A549 (cell line): Measurements from ENCODE around the gene ODAD2. TPM values are rescaled to one million over a fixed set of nuclear protein-coding genes. Genes with fewer than 3 reads are reported as not detected.

Experiments used
- ATAC-seq, 2 experiments: fragments of 200-7000 bp in 1 of 2; fragments of >200 bp in 1 of 2; cut with Nextera tagmentation in 1 of 2; cut with Tn5 transposase in 1 of 2; 3 replicates each; pipeline versions ENCODE4 v1.8.0 to v1.9.1; 2018 to 2020; ENCODE audit warnings: mild to moderate bottlenecking in 1 of 2, moderate library complexity in 1 of 2
- CTCF ChIA-PET: fragments of 300-600 bp; sonication (Branson Sonifier 250); formaldehyde crosslinking; extraction: SDS; loops from one replicate; lab custom pipeline; 2021; ENCODE audit warnings: antibody characterized with exemption, inconsistent platforms; lab: Yijun Ruan, JAX
- POLR2A ChIA-PET: fragments of 350-600 bp; formaldehyde crosslinking; extraction: SDS; loops from one replicate; lab custom pipeline; 2021; ENCODE audit warnings: antibody characterized with exemption, inconsistent platforms; lab: Yijun Ruan, JAX
- DNase-seq, 2 experiments: peaks; one replicate each; pipeline versions ENCODE4 v3.0.0 to v3.0.0-alpha.2; 2011 to 2016; ENCODE audit warnings: low read depth in 1 of 2, low spot score in 1 of 2
- FAIRE-seq: peaks from 2 replicates; lab custom pipeline; 2011; peaks lifted over from hg19 to GRCh38; lab: Jason Lieb, UNC
- H3K27ac ChIP-seq, 2 experiments: fragments of >200 bp; sonication (Bioruptor Twin); formaldehyde crosslinking; 3 replicates each; pipeline ENCODE4 v1.5.1; 2016 to 2017
- H3K4me1 ChIP-seq: fragments of >200 bp; sonication (Bioruptor Twin); formaldehyde crosslinking; 3 replicates; pipeline ENCODE4 v1.6.1; 2016
- H3K4me2 ChIP-seq: fragments of >200 bp; sonication (Bioruptor Twin); formaldehyde crosslinking; 3 replicates; pipeline ENCODE4 v1.6.1; 2016
- H3K4me3 ChIP-seq: fragments of >200 bp; sonication (Bioruptor Twin); formaldehyde crosslinking; 3 replicates; pipeline ENCODE4 v1.5.1; 2016
- H3K9me3 ChIP-seq: fragments of >200 bp; sonication (Bioruptor Twin); formaldehyde crosslinking; 3 replicates; pipeline ENCODE4 v1.6.1; 2016
- BHLHE40 ChIP-seq: IDR thresholded peaks from 2 replicates; pipeline ENCODE4 v1.6.1; 2012; ENCODE audit warnings: low read depth, low read length, inconsistent platforms
- CHD2 ChIP-seq: fragments of 150-350 bp; IDR thresholded peaks from 2 replicates; pipeline ENCODE4 v1.6.1; 2014; ENCODE audit warnings: low read length; ENCODE audit not compliant: partially characterized antibody
- E2F6 ChIP-seq: IDR thresholded peaks from 2 replicates; pipeline ENCODE4 v1.6.1; 2012; ENCODE audit warnings: low read depth, borderline replicate concordance
- FOXS1 ChIP-seq: fragments of 250-450 bp; sonication (Bioruptor Pico); IDR thresholded peaks from 2 replicates; pipeline ENCODE4 v1.5.0; 2020; ENCODE audit warnings: mild to moderate bottlenecking, moderate library complexity
- GATA3 ChIP-seq: IDR thresholded peaks from 2 replicates; pipeline ENCODE4 v1.6.1; 2012; ENCODE audit warnings: borderline replicate concordance
- HDAC2 ChIP-seq: fragments of 200-600 bp; sonication (generic); IDR thresholded peaks from 2 replicates; pipeline ENCODE4 v1.6.1; 2016
- HES2 ChIP-seq: fragments of >200 bp; sonication (Bioruptor Twin); formaldehyde crosslinking; IDR thresholded peaks from 2 replicates; pipeline ENCODE4 v1.6.1; 2016
- HOXB5 ChIP-seq: fragments of 250-450 bp; sonication (Bioruptor Pico); IDR thresholded peaks from 2 replicates; pipeline ENCODE4 v1.5.0; 2020; ENCODE audit warnings: mild to moderate bottlenecking, moderate library complexity
- KDM1A ChIP-seq: fragments of 200-600 bp; sonication (generic); IDR thresholded peaks from 2 replicates; pipeline ENCODE4 v1.6.1; 2016; ENCODE audit warnings: low read depth, mild to moderate bottlenecking
- PBX3 ChIP-seq: IDR thresholded peaks from 2 replicates; pipeline ENCODE4 v1.6.1; 2012
- RCOR1 ChIP-seq: fragments of 150-350 bp; IDR thresholded peaks from 2 replicates; pipeline ENCODE4 v1.6.1; 2014; ENCODE audit warnings: antibody characterized with exemption, low read length, low read depth
- REST ChIP-seq: fragments of 200-600 bp; sonication (generic); IDR thresholded peaks from 2 replicates; pipeline ENCODE4 v1.6.1; 2016; ENCODE audit warnings: antibody characterized with exemption, mild to moderate bottlenecking, moderate library complexity
- RNF2 ChIP-seq: fragments of 200-600 bp; sonication (generic); IDR thresholded peaks from 2 replicates; pipeline ENCODE4 v1.6.1; 2016; ENCODE audit warnings: low read depth, mild to moderate bottlenecking, antibody characterized with exemption, moderate library complexity, borderline replicate concordance
- SREBF2 ChIP-seq: fragments of 450-650 bp; IDR thresholded peaks from 2 replicates; pipeline ENCODE4 v1.6.1; 2014; ENCODE audit warnings: mild to moderate bottlenecking, moderate library complexity
- TP53 ChIP-seq: fragments of 250-450 bp; sonication (Bioruptor Pico); IDR thresholded peaks from 2 replicates; pipeline ENCODE4 v1.5.0; 2021; ENCODE audit warnings: mild to moderate bottlenecking, moderate library complexity
- ZC3H11A ChIP-seq: fragments of 450-650 bp; IDR thresholded peaks from 2 replicates; pipeline ENCODE4 v1.6.1; 2014; ENCODE audit warnings: antibody characterized with exemption, mild to moderate bottlenecking
- WGBS: methylation state at CpG from one replicate; pipeline ENCODE4 v1.1.6; 2017; ENCODE audit errors: missing lambda C conversion rate; 5-methylcytosine and 5-hydroxymethylcytosine counted together
- polyA plus RNA-seq, 4 experiments: library from polyadenylated mRNA; depleted of rRNA in 3 of 4; stranded (reverse); fragments of >200 nt; fragmentation: RNase III in 1 of 4; extraction: RNeasy Plus Mini Kit Qiagen cat#74134 plus additional on column Dnase treatment in 1 of 4; gene quantifications; 2 replicates in 3 of 4; 3 replicates in 1 of 4; pipeline ENCODE4 v1.2.3, GENCODE V29; 2011 to 2017
- TF ChIP-seq, protein P1 (sequence below): fragments of >200 bp; sonication (Bioruptor Twin); formaldehyde crosslinking; IDR thresholded peaks from 3 replicates; pipeline ENCODE4 v1.5.1; 2016
- TF ChIP-seq, protein P2 (sequence below): fragments of >200 bp; sonication (Bioruptor Twin); formaldehyde crosslinking; IDR thresholded peaks from 3 replicates; pipeline ENCODE4 v1.6.1; 2016

ODAD2 gene
- polyA plus RNA-seq, 2 of the 4 experiments (the other 2 are of a cell fraction), result not detected

GRCh38 chr10:27948186-27948585 lies 50.7 kb downstream of the ODAD2 start (continued):
- TF ChIP-seq, protein P1, sequence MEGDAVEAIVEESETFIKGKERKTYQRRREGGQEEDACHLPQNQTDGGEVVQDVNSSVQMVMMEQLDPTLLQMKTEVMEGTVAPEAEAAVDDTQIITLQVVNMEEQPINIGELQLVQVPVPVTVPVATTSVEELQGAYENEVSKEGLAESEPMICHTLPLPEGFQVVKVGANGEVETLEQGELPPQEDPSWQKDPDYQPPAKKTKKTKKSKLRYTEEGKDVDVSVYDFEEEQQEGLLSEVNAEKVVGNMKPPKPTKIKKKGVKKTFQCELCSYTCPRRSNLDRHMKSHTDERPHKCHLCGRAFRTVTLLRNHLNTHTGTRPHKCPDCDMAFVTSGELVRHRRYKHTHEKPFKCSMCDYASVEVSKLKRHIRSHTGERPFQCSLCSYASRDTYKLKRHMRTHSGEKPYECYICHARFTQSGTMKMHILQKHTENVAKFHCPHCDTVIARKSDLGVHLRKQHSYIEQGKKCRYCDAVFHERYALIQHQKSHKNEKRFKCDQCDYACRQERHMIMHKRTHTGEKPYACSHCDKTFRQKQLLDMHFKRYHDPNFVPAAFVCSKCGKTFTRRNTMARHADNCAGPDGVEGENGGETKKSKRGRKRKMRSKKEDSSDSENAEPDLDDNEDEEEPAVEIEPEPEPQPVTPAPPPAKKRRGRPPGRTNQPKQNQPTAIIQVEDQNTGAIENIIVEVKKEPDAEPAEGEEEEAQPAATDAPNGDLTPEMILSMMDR, result no peak
- TF ChIP-seq HOXB5, result no peak
- TF ChIP-seq HES2, result no peak
- TF ChIP-seq, all 56 proteins: peak for 0

DNA sequence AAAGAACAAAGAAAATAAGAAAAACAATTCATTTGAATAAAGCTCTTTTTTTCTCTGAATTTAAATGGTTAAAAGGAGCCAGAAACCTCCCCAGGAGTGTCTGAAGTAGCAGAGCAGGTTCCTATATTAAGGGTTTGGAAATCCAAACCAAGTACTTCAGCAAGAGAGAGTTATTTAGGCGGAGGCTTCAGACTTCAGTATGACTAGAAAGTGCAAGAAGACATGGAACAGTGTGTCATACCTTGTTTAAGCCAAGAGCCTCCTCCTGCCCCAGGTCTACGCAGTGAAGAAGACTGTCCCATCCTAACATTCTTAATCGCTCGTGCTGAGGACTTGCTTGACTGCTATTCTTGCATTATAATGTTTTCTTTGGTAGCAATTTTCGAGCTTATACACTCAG lies 51.3 kb downstream of the ODAD2 start:
- no peak overlapping the region for H3K4me3 ChIP-seq
- H3K9me3 ChIP-seq, result no peaks in the 10 kb centered on the region
- H3K4me1 ChIP-seq, result no peaks in the 10 kb centered on the region
- ChIA-PET CTCF (interaction anchor here (0.6 kb wide), 1 partner anchor 226 kb away, joined by 3 read pairs; no protein-coding TSS in a partner anchor), POLR2A (no interaction called here)
- DNase-seq (no peak), FAIRE-seq (no peak), ATAC-seq (no peak)
- no peak overlapping the region for H3K4me2 ChIP-seq
- WGBS, result 7% methylated on average over 5 of the region's 5 CpGs
- TF ChIP-seq TP53 (CRISPR knock-in tag), result no peak
- no peak overlapping the region for H3K27ac ChIP-seq

DNA sequence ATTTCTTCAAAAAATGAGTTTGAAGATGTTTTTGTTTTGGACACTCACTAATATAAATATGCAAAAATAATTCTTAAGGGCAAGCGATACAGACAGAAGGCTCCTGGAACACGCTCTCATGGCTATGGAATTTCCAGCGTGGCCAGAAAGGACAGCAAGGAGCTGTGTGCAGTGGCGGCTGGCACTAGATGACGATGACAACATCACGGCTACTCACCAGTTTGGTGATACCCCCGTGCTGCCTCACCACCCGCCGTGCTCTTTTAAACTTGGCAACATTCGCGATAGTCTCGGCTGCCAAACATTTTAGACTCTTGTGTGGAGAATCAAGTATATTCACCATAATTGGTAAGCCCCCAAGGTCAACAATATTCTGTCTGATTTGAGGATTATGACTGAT lies 54.9 kb downstream of the ODAD2 start:
- TF ChIP-seq SREBF2, result no peak
- no peak for TF ChIP-seq CHD2
- no peak for TF ChIP-seq HES2
- TF ChIP-seq FOXS1 (CRISPR knock-in tag), result no peak
- no peak for TF ChIP-seq E2F6
- no peak for TF ChIP-seq PBX3
- TF ChIP-seq, protein P2, sequence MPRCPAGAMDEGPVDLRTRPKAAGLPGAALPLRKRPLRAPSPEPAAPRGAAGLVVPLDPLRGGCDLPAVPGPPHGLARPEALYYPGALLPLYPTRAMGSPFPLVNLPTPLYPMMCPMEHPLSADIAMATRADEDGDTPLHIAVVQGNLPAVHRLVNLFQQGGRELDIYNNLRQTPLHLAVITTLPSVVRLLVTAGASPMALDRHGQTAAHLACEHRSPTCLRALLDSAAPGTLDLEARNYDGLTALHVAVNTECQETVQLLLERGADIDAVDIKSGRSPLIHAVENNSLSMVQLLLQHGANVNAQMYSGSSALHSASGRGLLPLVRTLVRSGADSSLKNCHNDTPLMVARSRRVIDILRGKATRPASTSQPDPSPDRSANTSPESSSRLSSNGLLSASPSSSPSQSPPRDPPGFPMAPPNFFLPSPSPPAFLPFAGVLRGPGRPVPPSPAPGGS, result no peak
- TF ChIP-seq, protein P1, result no peak
- TF ChIP-seq ZC3H11A, result no peak
- TF ChIP-seq RCOR1, result no peak
- TF ChIP-seq REST, result no peak
- no peak for TF ChIP-seq RNF2
- no peak for TF ChIP-seq TP53 (CRISPR knock-in tag)
- no peak for TF ChIP-seq KDM1A
- TF ChIP-seq BHLHE40, result no peak
- TF ChIP-seq HDAC2, result no peak
- no peak for TF ChIP-seq GATA3
- TF ChIP-seq, all 56 proteins: peak for 0
- Histone ChIP-seq H3K4me2 (no peak overlapping the region), H3K4me1 (no peaks in the 10 kb centered on the region), H3K27ac (no peak overlapping the region), H3K9me3 (no peaks in the 10 kb centered on the region), H3K4me3 (no peak overlapping the region)
- FAIRE-seq, result no peak
- ATAC-seq, result no peak
- 64% methylated on average over 12 of the region's 12 CpGs for WGBS
- POLR2A ChIA-PET, result no interaction called here
- CTCF ChIA-PET, result interaction anchor here (1.0 kb wide), 1 partner anchor 9 kb away, joined by 3 read pairs; no protein-coding TSS in a partner anchor
- no peak for DNase-seq
